ENCODE results near the gene ZFY. TPM values are rescaled to one million over a fixed set of nuclear protein-coding genes. Genes with fewer than 3 reads are reported as not detected.
A peak's percentile ranks its signal among the peaks of the same experiment; 100 is the strongest.

ZFY gene
- polyA plus RNA-seq, 4 donors = 3.8 to 13.5 (median 4.7) TPM; not detected in 1

DNA sequence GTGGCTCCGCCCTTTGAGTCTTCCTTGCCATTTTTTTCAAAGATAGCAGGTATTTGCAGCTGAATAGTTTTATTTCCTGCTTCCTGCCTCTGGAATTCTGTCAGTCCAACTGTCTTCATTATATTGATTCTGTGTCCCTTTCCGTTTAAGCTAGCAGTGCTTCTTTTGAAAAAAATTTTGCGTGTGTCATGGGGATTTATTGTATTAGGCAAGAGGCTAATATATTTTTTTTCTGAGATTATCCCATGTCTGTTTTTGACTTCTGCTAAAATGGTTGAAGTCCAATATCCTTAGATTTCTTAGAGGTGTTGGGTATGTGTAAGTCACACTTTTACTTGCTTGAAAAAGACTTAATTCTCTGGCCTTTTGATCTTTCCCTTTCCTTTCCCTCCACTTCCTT lies 20.4 kb downstream of the ZFY start:
- FAIRE-seq (no peak), DNase-seq (no peak)
- peaks cover 0 to 3% (median 0%) of the 10 kb centered on the region in 3 donors for H3K36me3 ChIP-seq (ENCODE audit: control insufficient read depth in 3 of 3, insufficient read depth in 2 of 3, low read depth in 1 of 3, low read length in 3 of 3)
- 81 to 86% methylated on average over 3 of the region's 3 CpGs; no CpG with 5 or more reads in 1 of the 3 donors for whole genome bisulfite sequencing, 3 donors
- peaks cover 0 to 3% (median 0%) of the 10 kb centered on the region in 3 donors for H3K4me1 ChIP-seq (ENCODE audit: control insufficient read depth in 3 of 3, insufficient read depth in 2 of 3, low read depth in 1 of 3, low read length in 2 of 3)
- H3K27me3 ChIP-seq (ENCODE audit: control insufficient read depth in 3 of 3, insufficient read depth in 3 of 3, low read length in 3 of 3) = no peaks in the 10 kb centered on the region
- H3K4me3 ChIP-seq (ENCODE audit: low read depth in 1 of 3, low read length in 3 of 3) = no peak overlapping the region
- H3K27ac ChIP-seq (ENCODE audit: low read depth in 1 of 3, low read length in 2 of 3) = no peak overlapping the region
- no peaks in the 10 kb centered on the region for H3K9me3 ChIP-seq (ENCODE audit: control insufficient read depth in 2 of 2, insufficient read depth in 1 of 2, low read depth in 1 of 2, low read length in 1 of 2)

DNA sequence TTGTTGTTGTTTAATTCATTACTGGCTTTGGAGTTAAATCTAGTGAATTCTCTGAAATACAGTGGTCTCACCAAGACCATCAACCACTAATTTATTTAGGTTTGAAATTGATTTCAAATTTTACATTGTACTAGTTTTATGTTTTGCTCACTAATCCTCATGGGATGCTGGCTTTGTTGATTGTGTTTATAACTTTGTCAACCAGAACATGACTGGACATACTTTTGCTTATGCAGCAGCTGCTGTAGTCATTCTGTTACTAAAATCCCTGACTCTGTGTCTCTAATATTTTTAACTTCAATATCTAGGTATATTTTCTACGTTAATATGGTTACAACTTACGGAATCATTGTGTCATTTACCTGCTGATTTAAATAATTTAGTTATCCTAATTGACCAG lies 26.9 kb downstream of the ZFY start:
- H3K9me3 ChIP-seq (ENCODE audit: control insufficient read depth in 2 of 2, insufficient read depth in 1 of 2, low read depth in 1 of 2, low read length in 1 of 2) = no peaks in the 10 kb centered on the region
- 68 to 92% (median 87%) methylated on average over 2 of the region's 2 CpGs for WGBS, 3 donors
- H3K4me1 ChIP-seq (ENCODE audit: control insufficient read depth in 3 of 3, insufficient read depth in 2 of 3, low read depth in 1 of 3, low read length in 2 of 3) = peaks cover 0 to 5% (median 0%) of the 10 kb centered on the region in 3 donors
- no peak for DNase-seq
- H3K4me3 ChIP-seq (ENCODE audit: low read depth in 1 of 3, low read length in 3 of 3) = no peak overlapping the region
- no peak for FAIRE-seq
- no peaks in the 10 kb centered on the region for H3K27me3 ChIP-seq (ENCODE audit: control insufficient read depth in 3 of 3, insufficient read depth in 3 of 3, low read length in 3 of 3)
- no peak overlapping the region for H3K27ac ChIP-seq (ENCODE audit: low read depth in 1 of 3, low read length in 2 of 3)
- peaks cover 0 to 1% (median 0%) of the 10 kb centered on the region in 3 donors for H3K36me3 ChIP-seq (ENCODE audit: control insufficient read depth in 3 of 3, insufficient read depth in 2 of 3, low read depth in 1 of 3, low read length in 3 of 3)

DNA sequence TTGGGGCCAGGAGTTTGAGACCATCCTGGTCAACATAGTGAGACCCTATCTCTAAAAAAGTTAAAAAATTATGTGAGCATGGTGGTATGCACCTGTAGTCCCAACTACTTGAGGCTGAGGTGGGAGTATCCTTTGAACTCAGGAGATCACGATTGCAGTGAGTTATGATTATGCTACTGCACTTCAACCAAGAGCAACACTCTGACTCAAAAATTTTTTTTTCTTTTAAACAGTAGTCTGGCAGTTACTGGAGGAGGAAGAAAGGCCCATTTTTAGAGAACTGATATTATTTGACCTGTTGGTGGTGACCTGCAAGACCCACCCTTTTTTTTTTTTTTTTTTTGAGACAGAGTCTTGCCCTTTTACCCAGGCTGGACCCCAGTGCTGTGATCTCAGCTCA lies 29.6 kb downstream of the ZFY start:
- Histone ChIP-seq H3K4me1 (ENCODE audit: control insufficient read depth in 3 of 3, insufficient read depth in 2 of 3, low read depth in 1 of 3, low read length in 2 of 3) (peaks cover 0 to 5% (median 0%) of the 10 kb centered on the region in 3 donors), H3K4me3 (ENCODE audit: low read depth in 1 of 3, low read length in 3 of 3) (no peak overlapping the region), H3K27me3 (ENCODE audit: control insufficient read depth in 3 of 3, insufficient read depth in 3 of 3, low read length in 3 of 3) (no peaks in the 10 kb centered on the region), H3K27ac (ENCODE audit: low read depth in 1 of 3, low read length in 2 of 3) (peak overlapping the region in 1 of 3 donors; percentile 42), H3K36me3 (ENCODE audit: control insufficient read depth in 3 of 3, insufficient read depth in 2 of 3, low read depth in 1 of 3, low read length in 3 of 3) (no peaks in the 10 kb centered on the region), H3K9me3 (ENCODE audit: control insufficient read depth in 2 of 2, insufficient read depth in 1 of 2, low read depth in 1 of 2, low read length in 1 of 2) (no peaks in the 10 kb centered on the region)
- WGBS, 3 donors = 55 to 57% methylated on average over 1 of the region's 1 CpG; no CpG with 5 or more reads in 1 of the 3 donors
- FAIRE-seq = no peak
- no peak for DNase-seq

DNA sequence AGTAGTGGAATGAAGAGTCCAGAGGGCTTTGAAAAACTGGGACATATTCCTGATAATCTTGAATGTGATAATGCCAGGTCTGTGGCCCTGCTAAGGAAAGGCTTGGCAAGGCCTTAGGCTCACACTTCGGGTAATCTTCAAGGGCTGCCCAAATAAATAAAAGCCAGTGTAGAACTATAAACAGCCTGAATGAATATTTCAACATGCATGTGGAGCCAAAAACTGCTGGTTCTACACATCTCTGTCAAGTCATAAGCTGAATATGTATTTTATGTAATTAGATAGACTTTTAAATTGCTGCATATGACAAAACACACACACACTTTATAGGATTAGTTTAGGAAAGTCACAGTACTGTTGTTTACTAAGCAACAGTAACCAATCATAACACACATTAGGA lies 30.4 kb downstream of the ZFY start:
- FAIRE-seq (no peak), DNase-seq (no peak)
- H3K27ac ChIP-seq (ENCODE audit: low read depth in 1 of 3, low read length in 2 of 3) = peak overlapping the region in 1 of 3 donors; percentile 42
- 0 to 42% methylated on average over 1 of the region's 1 CpG; no CpG with 5 or more reads in 1 of the 3 donors for WGBS, 3 donors
- no peaks in the 10 kb centered on the region for H3K27me3 ChIP-seq (ENCODE audit: control insufficient read depth in 3 of 3, insufficient read depth in 3 of 3, low read length in 3 of 3)
- no peaks in the 10 kb centered on the region for H3K36me3 ChIP-seq (ENCODE audit: control insufficient read depth in 3 of 3, insufficient read depth in 2 of 3, low read depth in 1 of 3, low read length in 3 of 3)
- no peak overlapping the region for H3K4me3 ChIP-seq (ENCODE audit: low read depth in 1 of 3, low read length in 3 of 3)
- peaks cover 0 to 5% (median 0%) of the 10 kb centered on the region in 3 donors for H3K4me1 ChIP-seq (ENCODE audit: control insufficient read depth in 3 of 3, insufficient read depth in 2 of 3, low read depth in 1 of 3, low read length in 2 of 3)
- no peaks in the 10 kb centered on the region for H3K9me3 ChIP-seq (ENCODE audit: control insufficient read depth in 2 of 2, insufficient read depth in 1 of 2, low read depth in 1 of 2, low read length in 1 of 2)

DNA sequence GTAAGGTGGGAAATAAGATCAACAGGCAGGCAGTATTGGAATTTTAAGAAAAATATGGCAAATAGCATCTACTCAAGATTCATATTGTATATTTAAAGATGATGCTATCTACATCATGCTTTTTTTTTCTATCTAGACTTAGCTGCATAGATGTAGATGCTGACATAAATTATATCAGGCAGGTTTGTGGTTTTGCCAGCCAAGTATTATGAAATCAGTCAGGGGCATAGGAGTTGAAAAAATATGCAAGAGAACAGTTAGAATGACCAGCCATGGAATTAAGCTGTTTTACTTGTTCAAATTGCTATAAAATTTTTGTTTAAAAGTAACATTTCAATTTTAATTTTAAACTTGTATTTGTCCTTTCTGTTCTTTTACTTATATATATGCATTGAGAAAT lies 34.4 kb downstream of the ZFY start:
- Histone ChIP-seq H3K4me1 (ENCODE audit: control insufficient read depth in 3 of 3, insufficient read depth in 2 of 3, low read depth in 1 of 3, low read length in 2 of 3) (peaks cover 0 to 5% (median 0%) of the 10 kb centered on the region in 3 donors), H3K27me3 (ENCODE audit: control insufficient read depth in 3 of 3, insufficient read depth in 3 of 3, low read length in 3 of 3) (no peaks in the 10 kb centered on the region), H3K27ac (ENCODE audit: low read depth in 1 of 3, low read length in 2 of 3) (no peak overlapping the region), H3K4me3 (ENCODE audit: low read depth in 1 of 3, low read length in 3 of 3) (no peak overlapping the region), H3K36me3 (ENCODE audit: control insufficient read depth in 3 of 3, insufficient read depth in 2 of 3, low read depth in 1 of 3, low read length in 3 of 3) (peaks cover 0 to 4% (median 0%) of the 10 kb centered on the region in 3 donors), H3K9me3 (ENCODE audit: control insufficient read depth in 2 of 2, insufficient read depth in 1 of 2, low read depth in 1 of 2, low read length in 1 of 2) (no peaks in the 10 kb centered on the region)
- FAIRE-seq (no peak), DNase-seq (no peak)

DNA sequence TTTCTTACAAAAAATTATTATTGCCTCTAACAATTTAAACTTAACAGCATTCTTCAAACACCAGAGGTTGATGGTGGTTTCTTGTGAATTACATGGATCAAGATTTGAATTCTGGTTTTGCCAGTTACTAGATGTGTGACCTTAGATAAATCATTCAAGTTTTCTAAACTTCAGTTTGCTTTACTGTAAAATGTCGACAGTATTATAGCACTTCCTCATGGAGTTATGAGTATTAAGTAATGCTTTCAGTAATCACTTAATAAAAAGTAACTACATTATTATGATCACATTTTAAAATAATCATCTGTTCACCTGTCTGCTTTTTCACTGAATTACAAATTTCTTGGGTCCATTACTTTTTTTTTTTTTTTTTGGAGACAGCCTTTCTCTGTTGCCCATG lies 37.5 kb downstream of the ZFY start:
- Histone ChIP-seq H3K9me3 (ENCODE audit: control insufficient read depth in 2 of 2, insufficient read depth in 1 of 2, low read depth in 1 of 2, low read length in 1 of 2) (no peaks in the 10 kb centered on the region), H3K36me3 (ENCODE audit: control insufficient read depth in 3 of 3, insufficient read depth in 2 of 3, low read depth in 1 of 3, low read length in 3 of 3) (peaks cover 0 to 12% (median 0%) of the 10 kb centered on the region in 3 donors), H3K4me3 (ENCODE audit: low read depth in 1 of 3, low read length in 3 of 3) (no peak overlapping the region), H3K27me3 (ENCODE audit: control insufficient read depth in 3 of 3, insufficient read depth in 3 of 3, low read length in 3 of 3) (no peaks in the 10 kb centered on the region), H3K4me1 (ENCODE audit: control insufficient read depth in 3 of 3, insufficient read depth in 2 of 3, low read depth in 1 of 3, low read length in 2 of 3) (no peaks in the 10 kb centered on the region), H3K27ac (ENCODE audit: low read depth in 1 of 3, low read length in 2 of 3) (no peak overlapping the region)
- no peak for DNase-seq
- FAIRE-seq = peak; percentile 33
- 47 to 54% methylated on average over 1 of the region's 1 CpG; no CpG with 5 or more reads in 1 of the 3 donors for WGBS, 3 donors

DNA sequence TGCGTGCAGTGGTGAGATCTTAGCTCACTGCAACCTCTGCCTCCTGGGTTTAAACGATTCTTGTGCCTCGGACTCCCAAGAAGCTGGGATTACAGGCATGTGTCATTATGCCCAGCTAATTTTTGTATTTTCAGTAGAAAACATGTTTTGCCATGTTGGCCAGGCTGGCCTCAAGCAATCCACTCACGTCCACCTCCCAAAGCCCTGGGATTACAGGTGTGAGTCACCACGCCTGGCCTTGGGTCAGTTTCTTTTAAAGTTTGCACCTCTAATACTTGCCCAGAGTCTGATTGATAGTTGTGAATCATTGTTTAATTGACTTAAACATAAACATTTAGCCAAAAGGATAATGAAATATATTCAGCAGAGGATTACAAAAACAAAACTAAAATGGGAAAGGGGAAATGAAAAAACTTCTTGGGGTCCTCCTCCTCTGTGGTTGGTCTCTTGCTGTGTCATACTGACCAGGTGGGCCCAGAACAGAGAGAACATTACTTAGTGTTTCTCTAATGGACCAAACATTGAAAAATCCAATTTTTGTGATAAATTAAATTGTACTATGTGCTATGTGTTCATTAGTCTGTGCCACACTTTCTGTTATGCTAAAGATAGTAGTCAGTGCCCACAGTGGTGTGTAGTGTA lies 38.0 kb downstream of the ZFY start:
- FAIRE-seq = no peak

DNA sequence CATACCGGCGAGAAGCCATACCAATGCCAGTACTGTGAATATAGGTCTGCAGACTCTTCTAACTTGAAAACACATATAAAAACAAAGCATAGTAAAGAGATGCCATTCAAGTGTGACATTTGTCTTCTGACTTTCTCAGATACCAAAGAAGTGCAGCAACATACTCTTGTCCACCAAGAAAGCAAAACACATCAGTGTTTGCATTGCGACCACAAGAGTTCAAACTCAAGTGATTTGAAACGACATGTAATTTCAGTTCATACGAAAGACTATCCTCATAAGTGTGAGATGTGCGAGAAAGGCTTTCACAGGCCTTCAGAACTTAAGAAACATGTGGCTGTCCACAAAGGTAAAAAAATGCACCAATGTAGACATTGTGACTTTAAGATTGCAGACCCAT lies 44.1 kb downstream of the ZFY start:
- whole genome bisulfite sequencing, 3 donors = 97 to 100% methylated on average over 6 of the region's 6 CpGs; no CpG with 5 or more reads in 1 of the 3 donors

More for the DNA sequence above, 38.0 kb downstream of the ZFY start:
- H3K4me3 ChIP-seq (ENCODE audit: low read depth in 1 of 3, low read length in 3 of 3) = no peak overlapping the region
- H3K27me3 ChIP-seq (ENCODE audit: control insufficient read depth in 3 of 3, insufficient read depth in 3 of 3, low read length in 3 of 3) = no peaks in the 10 kb centered on the region
- H3K4me1 ChIP-seq (ENCODE audit: control insufficient read depth in 3 of 3, insufficient read depth in 2 of 3, low read depth in 1 of 3, low read length in 2 of 3) = no peaks in the 10 kb centered on the region
- peaks cover 0 to 12% (median 2%) of the 10 kb centered on the region in 3 donors for H3K36me3 ChIP-seq (ENCODE audit: control insufficient read depth in 3 of 3, insufficient read depth in 2 of 3, low read depth in 1 of 3, low read length in 3 of 3)
- no peak for DNase-seq
- WGBS, 3 donors = 84 to 87% methylated on average over 5 of the region's 5 CpGs; no CpG with 5 or more reads in 1 of the 3 donors
- H3K9me3 ChIP-seq (ENCODE audit: control insufficient read depth in 2 of 2, insufficient read depth in 1 of 2, low read depth in 1 of 2, low read length in 1 of 2) = no peaks in the 10 kb centered on the region
- no peak overlapping the region for H3K27ac ChIP-seq (ENCODE audit: low read depth in 1 of 3, low read length in 2 of 3)

DNA sequence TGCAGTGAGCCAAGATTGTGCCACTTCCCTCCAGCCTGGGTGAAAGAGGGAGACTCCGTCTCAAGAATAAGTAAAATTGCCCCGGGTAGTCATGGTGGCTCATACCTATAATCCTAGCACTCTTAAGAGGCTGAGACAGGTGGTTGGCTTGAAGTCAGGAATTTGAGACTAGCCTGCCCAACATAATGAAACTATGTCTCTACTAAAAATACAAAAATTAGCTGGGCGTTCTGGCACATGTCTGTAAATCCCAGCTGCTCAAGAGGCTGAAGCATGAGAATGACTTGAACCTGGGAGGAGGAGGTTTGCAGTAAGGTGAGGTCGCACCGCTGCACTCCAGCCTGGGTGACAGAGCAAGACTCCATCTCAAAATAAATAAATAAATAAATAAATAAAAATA lies 49.3 kb downstream of the ZFY start:
- no peak overlapping the region for H3K4me3 ChIP-seq (ENCODE audit: low read depth in 1 of 3, low read length in 3 of 3)
- H3K27me3 ChIP-seq (ENCODE audit: control insufficient read depth in 3 of 3, insufficient read depth in 3 of 3, low read length in 3 of 3) = no peaks in the 10 kb centered on the region
- no peak for FAIRE-seq
- H3K9me3 ChIP-seq (ENCODE audit: control insufficient read depth in 2 of 2, insufficient read depth in 1 of 2, low read depth in 1 of 2, low read length in 1 of 2) = no peaks in the 10 kb centered on the region
- WGBS, 3 donors = 94% methylated on average over 5 of the region's 5 CpGs; no CpG with 5 or more reads in 1 of the 3 donors
- DNase-seq = no peak
- H3K36me3 ChIP-seq (ENCODE audit: control insufficient read depth in 3 of 3, insufficient read depth in 2 of 3, low read depth in 1 of 3, low read length in 3 of 3) = no peaks in the 10 kb centered on the region
- H3K4me1 ChIP-seq (ENCODE audit: control insufficient read depth in 3 of 3, insufficient read depth in 2 of 3, low read depth in 1 of 3, low read length in 2 of 3) = no peaks in the 10 kb centered on the region
- H3K27ac ChIP-seq (ENCODE audit: low read depth in 1 of 3, low read length in 2 of 3) = no peak overlapping the region

More for the DNA sequence above, 44.1 kb downstream of the ZFY start:
- H3K27me3 ChIP-seq (ENCODE audit: control insufficient read depth in 3 of 3, insufficient read depth in 3 of 3, low read length in 3 of 3) = no peaks in the 10 kb centered on the region
- no peaks in the 10 kb centered on the region for H3K9me3 ChIP-seq (ENCODE audit: control insufficient read depth in 2 of 2, insufficient read depth in 1 of 2, low read depth in 1 of 2, low read length in 1 of 2)
- H3K36me3 ChIP-seq (ENCODE audit: control insufficient read depth in 3 of 3, insufficient read depth in 2 of 3, low read depth in 1 of 3, low read length in 3 of 3) = peaks cover 0 to 8% (median 2%) of the 10 kb centered on the region in 3 donors
- no peak overlapping the region for H3K4me3 ChIP-seq (ENCODE audit: low read depth in 1 of 3, low read length in 3 of 3)
- FAIRE-seq (no peak), DNase-seq (no peak)
- no peaks in the 10 kb centered on the region for H3K4me1 ChIP-seq (ENCODE audit: control insufficient read depth in 3 of 3, insufficient read depth in 2 of 3, low read depth in 1 of 3, low read length in 2 of 3)
- no peak overlapping the region for H3K27ac ChIP-seq (ENCODE audit: low read depth in 1 of 3, low read length in 2 of 3)

Measured in small intestine (tissue), 7 donors.